SK-N-SH treated with all-trans-retinoic acid at 6 μM for 48 hours (cell line): ENCODE data around the gene RNFT2.

Experiments used
- CREB5 ChIP-seq: fragments of 250-450 bp; sonication (Bioruptor Pico); IDR thresholded peaks from 2 replicates; pipeline ENCODE4 v1.5.1; 2020; ENCODE audit warnings: low read depth, mild to moderate bottlenecking, moderate library complexity
- GLIS3 ChIP-seq: fragments of 250-450 bp; sonication (Bioruptor Pico); IDR thresholded peaks from 2 replicates; pipeline ENCODE4 v1.5.0; 2020; ENCODE audit warnings: mild to moderate bottlenecking, moderate library complexity
- PATZ1 ChIP-seq: fragments of 250-450 bp; sonication (Bioruptor Pico); IDR thresholded peaks from 2 replicates; pipeline ENCODE4 v1.8.0; 2020; ENCODE audit warnings: mild to moderate bottlenecking, moderate library complexity, borderline replicate concordance
- PPARA ChIP-seq: fragments of 250-450 bp; sonication (Bioruptor Pico); IDR thresholded peaks from 2 replicates; pipeline ENCODE4 v1.5.0; 2020; ENCODE audit warnings: mild to moderate bottlenecking, borderline replicate concordance
- RARB ChIP-seq: fragments of 250-450 bp; sonication (Bioruptor Pico); IDR thresholded peaks from 2 replicates; pipeline ENCODE4 v1.8.0; 2021; ENCODE audit warnings: mild to moderate bottlenecking, moderate library complexity
- TCF4 ChIP-seq: fragments of 250-450 bp; sonication (Bioruptor Pico); IDR thresholded peaks from 2 replicates; pipeline ENCODE4 v1.8.0; 2021; ENCODE audit warnings: mild to moderate bottlenecking, moderate library complexity, borderline replicate concordance
- TOX ChIP-seq: fragments of 250-450 bp; sonication (Bioruptor Pico); IDR thresholded peaks from 2 replicates; pipeline ENCODE4 v1.8.0; 2021; ENCODE audit warnings: mild to moderate bottlenecking, moderate library complexity, borderline replicate concordance
- ZFP3 ChIP-seq: fragments of 250-450 bp; sonication (Bioruptor Pico); IDR thresholded peaks from 2 replicates; pipeline ENCODE4 v1.5.0; 2020; ENCODE audit warnings: mild to moderate bottlenecking, moderate library complexity

GRCh38 chr12:116820064-116820656, 82.0 kb downstream of the RNFT2 start:
- TF ChIP-seq RARB (CRISPR knock-in tag) (no peak), TOX (CRISPR knock-in tag) (no peak), ZFP3 (no peak), TCF4 (CRISPR knock-in tag) (no peak), PATZ1 (CRISPR knock-in tag) (no peak), GLIS3 (no peak), PPARA (CRISPR knock-in tag) (no peak), CREB5 (CRISPR knock-in tag) (no peak)
